HG03139 (cell line): ENCODE data around the gene ARMS2.

Experiments used
- ATAC-seq: cut with Tn5 transposase; IDR thresholded peaks from one replicate; pipeline ENCODE4 v1.9.1; 2021; ENCODE audit not compliant: unreplicated experiment

Gene ARMS2

DNA sequence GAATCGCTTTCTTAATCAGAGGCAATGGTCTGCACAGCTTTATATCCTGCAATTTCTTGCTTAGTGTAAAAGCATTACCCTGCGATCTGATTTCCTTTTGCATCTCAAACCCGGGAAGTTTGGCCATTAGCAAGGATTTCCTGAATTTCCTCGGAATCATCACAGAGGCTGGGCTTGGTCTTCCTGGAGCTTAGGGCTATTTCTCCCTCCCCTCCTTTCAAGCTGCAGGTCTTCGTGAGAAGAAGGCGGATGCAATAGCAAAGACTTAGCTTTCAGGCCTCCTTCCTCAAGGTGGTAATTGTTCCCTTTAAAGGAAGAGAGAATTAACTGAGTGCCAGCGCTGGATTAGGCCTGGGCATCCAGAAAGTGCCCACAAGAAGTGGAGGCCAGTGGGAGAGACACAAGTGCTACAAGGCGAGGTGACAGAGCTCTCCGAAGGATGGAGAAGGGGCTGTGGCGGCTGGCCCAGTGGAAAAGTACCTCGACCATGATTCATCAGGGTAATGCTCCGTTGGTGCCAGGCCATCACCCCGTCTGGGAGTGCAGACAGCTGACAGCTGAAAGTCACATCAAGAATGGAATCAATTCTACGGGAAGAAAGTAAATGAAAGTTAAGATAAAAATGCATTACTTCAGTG lies 4.0 kb upstream of the ARMS2 start:
- ATAC-seq, result no peak

GRCh38 chr10:122454071-122454470 lies 382 bp upstream of the ARMS2 start:
- no peak for ATAC-seq

DNA sequence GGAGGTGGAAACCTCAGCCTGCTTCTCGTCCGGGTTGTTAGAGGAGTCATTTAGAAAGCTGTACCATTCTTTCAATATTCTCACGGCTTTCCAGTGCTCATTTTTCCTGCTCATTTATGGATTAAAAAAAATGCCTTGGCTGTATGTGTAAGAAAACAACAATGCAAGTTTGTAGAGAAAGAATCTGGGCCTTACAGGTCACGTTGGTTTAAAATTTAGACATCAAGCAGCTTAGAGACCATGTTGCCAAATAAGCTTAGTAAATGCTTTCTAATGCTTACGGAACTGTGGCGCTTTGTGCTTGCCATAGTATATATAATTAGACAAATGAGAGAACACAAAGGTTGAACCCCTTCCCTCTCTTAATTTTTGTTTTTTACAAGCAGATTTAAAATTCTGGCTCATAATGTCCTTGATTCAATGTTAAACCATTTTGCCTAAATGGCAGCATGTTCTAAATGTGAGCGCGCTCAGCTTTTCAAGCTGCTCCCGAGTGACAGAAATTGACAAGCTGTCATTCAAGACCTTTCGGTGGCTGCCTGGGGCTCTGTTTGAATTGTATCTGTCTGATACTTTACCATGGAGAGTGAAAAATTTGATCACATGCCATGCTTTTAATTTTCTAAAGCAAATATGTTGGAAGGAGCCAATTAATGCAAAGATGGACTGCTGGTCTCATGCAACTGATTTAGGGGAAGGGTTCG lies 1.1 kb downstream of the ARMS2 start:
- no peak for ATAC-seq

DNA sequence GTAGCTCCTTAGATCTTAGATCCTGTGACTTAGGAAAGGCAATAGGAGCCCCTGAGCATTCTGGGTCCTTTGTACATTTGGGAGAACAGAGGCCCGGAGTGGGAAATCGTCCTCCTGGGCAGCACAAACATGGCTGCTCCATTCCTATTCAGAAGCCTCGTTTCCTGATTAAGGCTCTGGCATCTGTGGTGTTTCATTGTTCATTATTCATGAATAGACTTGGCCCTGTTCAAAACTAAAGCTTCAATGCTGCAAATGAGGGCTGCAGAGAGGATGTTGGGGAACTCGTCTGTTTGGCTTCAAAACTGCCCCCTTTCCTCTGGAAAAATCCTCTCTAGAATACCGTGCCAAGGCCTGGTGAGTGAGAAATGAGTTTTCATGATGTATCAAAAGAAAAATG lies 3.5 kb downstream of the ARMS2 start:
- no peak for ATAC-seq

- no peak for ATAC-seq
Measured at GRCh38 chr10:122458693-122459092, 4.2 kb downstream of the ARMS2 start.

- ATAC-seq, result no peak
Measured at GRCh38 chr10:122459561-122460273, 5.3 kb downstream of the ARMS2 start.

DNA sequence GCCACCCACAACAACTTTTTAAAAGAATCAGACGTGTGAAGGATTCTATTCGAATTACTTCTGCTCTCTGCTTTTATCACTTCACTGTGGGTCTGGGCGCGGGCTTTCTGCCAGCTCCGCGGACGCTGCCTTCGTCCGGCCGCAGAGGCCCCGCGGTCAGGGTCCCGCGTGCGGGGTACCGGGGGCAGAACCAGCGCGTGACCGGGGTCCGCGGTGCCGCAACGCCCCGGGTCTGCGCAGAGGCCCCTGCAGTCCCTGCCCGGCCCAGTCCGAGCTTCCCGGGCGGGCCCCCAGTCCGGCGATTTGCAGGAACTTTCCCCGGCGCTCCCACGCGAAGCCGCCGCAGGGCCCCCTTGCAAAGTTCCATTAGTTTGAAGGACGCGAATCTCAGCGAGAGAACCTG lies 6.4 kb downstream of the ARMS2 start:
- no peak for ATAC-seq

DNA sequence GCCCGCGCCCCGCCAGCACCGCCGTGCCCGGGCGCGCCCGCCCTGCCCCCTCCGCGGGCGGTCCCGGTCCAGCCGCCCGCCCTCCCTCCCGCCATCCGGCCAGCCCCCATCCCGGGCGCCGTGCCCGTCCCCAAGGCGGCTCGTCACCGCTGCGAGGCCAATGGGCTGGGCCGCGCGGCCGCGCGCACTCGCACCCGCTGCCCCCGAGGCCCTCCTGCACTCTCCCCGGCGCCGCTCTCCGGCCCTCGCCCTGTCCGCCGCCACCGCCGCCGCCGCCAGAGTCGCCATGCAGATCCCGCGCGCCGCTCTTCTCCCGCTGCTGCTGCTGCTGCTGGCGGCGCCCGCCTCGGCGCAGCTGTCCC lies 6.9 kb downstream of the ARMS2 start, which contains the start of gene HTRA1:
TSS of gene HTRA1 (plus strand) at position 187 of the 362 bp plus-strand sequence. CDS start at position 287, 100 bp downstream.
- ATAC-seq, result no peak

- ATAC-seq, result no peak
Measured at GRCh38 chr10:122461729-122462532, 7.5 kb downstream of the ARMS2 start.

DNA sequence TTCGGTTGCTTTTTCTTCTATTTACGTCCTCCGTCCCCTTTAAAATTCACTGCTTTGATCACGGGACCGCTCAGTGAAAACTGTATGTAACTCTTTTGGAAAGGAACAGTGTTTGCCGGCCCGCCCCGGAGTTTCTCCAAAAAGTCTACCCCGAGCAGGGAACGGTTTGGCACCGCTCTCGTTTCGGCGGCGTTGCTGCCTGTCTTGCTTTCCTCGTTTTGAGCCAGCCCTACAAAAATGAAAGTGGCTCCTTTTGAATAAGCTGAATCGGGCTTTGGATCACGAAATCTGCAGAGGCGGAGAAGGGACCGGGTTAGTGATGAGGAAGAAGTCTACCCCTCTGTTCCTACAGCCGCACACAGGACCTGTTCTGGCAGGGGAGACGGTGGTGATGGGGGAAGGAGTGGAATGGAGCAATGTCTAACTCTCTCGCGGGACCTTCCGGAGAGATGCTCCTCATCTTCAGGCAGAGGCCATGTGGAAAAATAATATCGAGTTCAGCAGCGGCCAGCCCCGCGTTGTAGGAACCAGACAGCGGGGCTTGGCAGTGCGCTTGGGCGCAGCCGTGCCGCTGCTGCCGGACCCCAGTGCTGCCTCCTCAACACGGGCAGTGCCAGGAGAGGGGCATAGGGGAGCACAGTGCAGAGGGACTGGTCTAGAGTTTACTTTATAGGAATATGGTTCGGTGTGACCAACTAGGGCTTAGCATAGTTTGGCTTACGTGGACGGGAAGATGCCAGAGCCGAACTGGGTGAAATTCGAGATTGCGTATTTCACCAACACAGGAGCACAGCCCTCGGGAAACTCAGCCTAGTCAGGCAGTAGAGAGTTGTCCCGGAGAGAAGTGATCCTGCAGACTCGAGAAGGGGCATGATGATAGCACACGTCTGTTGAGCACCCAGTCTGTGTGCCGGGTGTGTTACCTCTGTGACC lies 8.3 kb downstream of the ARMS2 start:
- ATAC-seq, result no peak

DNA sequence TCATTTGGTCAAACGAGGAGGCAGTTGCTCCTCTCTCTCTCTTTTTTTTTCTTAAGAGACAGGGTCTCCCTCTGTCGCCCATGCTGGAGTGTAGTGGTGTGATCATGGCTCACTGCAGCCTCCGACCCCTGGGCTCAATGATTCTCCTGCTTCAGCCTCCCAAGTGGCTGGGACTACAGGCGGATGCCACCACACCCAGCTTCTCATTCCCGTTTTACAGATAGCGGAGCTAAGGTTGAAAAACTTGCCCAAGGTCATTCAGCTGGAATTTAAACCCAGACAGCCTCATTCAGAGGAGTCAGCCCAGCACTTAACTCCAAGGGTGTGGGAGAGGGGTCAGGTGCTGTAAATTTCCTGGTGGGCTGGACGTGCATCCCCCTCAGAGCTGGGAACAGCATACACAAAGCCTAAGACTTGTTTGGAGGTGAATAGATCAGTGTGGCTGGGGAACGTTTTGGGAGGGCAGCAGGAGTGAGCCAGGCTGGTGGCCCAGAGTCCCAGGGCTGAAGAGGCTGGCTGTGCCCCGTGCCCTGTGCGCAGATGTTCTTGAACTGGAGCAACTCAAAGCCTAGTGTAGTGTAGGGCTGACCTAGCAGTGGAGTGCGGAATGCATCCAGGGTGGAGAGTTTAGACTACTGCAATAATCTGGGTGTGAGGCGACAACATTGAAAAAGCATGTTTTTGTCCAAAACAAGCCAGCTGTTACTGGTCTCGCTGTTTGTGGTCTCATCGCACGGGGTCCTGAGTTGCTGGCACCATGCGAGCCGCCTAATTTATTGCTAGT lies 9.2 kb downstream of the ARMS2 start:
- ATAC-seq, result no peak

DNA sequence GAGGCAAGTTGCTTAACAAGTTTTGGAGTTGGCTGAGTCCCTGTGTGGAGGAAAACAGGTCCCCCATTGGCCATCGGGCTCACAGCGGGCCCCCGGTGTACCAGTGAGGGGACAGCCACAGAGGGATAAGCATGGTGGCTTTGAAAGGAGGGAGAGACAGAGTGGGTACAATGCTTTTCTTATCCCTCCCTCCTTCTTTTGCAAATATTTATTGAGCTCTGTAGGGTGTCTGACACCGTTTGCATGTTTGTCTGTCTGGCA lies 9.7 kb downstream of the ARMS2 start:
- ATAC-seq, result no peak

GRCh38 chr10:122464586-122464985 lies 10.1 kb downstream of the ARMS2 start:
- ATAC-seq, result no peak

GRCh38 chr10:122465401-122466040 lies 11.1 kb downstream of the ARMS2 start:
- ATAC-seq, result no peak

DNA sequence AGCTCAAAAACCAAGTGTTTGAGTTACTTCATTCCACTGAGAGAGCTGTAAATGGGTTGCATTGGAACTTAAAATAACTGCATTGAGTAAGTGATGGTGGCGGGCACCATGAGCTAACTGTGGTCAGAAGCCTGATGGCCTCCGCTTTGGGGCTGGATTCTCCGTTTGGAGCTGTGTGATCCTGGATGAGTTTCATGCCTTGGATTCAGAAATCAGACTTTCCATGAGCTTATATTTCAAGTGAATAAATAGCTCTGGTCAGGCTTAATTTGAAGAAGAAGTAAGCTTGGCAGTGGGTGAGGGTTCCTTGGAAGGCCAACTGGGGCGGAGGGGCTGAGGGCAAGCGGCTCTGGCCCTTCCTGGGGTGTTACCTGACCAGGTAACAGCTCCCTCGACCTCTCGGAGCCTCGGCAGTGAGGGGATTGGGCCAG lies 12.5 kb downstream of the ARMS2 start:
- no peak for ATAC-seq

- no peak for ATAC-seq
Measured at GRCh38 chr10:122467701-122468100, 13.2 kb downstream of the ARMS2 start.

DNA sequence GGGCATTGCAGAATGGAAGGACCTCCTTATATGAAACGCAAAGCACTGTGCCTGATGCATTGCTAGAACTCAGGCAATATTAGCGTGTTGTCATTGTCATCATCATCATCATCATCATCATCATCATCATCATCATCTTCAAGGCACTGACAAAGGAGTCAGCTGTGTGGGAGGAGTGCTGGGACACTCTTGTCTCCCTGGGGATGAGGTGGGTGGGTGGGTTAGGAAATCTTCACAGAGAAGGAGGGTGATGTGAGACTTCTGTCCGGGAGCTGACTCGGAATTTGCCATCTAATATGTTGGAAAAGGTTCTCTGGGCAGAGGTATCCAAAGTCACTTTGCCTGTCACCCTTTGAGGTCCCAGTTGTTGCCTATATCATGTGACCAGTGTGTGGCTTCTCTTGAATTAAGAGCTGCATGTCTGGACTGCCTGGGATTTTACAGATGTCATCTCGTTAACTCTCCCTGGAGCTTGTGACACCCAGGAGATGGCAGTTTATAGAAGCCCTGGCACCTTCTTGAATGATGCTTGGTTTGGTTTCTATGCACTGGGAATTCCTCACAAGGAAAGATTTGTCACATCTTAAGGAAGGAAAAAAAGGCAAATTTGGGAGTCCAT lies 14.0 kb downstream of the ARMS2 start:
- ATAC-seq, result no peak

DNA sequence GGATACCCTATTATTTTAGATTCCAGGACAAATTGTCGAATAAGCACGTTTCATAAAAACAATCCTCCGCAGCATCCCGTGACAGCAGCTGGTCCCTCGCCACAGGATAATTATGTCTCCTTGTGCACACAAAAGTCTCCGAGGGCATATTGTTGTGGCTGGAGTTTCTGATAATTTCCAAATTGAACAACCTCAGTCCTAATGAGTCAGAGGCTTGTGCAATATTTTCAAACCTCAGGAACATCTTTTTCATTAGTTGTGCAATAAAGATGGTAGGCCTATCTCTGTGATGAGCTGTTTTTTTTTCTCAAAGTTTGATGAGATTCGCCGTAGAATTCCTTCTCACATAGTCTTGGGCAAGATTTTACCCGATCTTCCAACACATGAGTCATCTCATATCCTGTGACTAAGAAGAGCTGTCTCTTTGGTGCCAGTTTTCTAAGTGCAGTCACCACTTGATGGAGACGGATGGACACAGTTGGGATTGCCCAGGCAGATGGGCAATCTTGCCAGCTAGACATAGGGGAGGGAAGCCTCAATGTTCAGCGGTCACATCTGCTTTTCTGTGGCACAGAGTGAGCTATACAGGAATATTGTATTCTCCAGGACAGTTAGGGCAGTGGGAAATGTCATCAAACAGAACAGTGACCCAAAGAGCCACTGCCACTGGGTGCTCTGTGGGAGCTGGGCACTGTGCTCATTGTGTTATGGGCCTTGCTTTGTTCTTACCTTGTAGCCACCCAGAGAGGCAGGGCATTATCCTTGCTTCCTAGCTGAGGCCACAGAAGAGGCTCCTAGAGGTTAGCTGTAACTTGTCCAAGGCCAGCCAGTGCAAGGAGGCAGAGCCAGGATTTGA lies 14.7 kb downstream of the ARMS2 start:
- ATAC-seq, result no peak
